Measurements from ENCODE around the gene KCNQ1.

Gene KCNQ1

DNA sequence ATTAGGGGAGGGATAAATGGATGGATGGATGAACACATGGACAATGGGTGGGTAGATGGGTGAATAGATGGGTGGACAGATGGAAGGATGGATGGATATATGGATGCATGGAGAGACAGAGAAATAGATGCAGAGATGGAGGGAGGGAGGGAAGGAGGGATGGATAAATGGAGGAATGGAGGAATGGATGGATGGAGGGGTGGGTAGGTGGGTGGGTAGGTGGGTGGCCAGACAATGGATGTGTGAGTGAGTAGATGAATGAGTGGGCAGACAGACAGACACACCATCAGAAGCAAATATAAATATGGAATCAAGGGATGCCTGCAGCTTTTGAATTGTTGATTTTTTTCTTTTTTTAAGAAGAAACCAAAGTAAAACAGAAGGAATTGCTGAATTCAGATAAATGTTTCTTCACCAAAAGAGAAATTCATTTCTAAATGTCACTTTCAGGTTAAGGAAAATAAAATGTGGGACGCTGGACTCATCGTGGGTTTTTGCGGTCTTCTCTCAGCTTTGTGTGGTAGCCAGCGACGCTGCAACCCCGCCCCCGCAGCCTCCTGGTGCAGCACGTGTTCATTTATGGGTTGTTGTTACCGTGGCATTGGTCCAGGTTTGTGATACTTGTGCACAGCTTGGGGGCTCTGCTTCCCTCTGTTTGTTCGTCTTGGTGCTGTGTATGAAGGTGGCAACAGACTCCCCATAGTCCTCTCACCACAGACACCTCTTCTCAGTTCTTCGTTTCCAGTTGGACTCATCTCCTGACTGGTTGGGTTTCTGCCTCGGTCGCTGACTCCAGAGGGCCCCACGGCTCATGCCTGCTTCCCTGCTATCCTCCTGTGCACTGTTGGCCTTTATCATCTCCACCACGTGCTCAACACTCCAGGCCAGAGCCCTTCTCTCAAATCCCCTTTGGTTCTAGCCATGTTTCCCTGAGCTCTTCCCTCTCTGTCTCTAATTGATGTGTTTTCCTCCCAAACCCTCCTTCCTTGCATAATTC lies 364.3 kb downstream of the KCNQ1 start:
- DNase-seq (ENCODE audit: low spot score) = no peak

DNA sequence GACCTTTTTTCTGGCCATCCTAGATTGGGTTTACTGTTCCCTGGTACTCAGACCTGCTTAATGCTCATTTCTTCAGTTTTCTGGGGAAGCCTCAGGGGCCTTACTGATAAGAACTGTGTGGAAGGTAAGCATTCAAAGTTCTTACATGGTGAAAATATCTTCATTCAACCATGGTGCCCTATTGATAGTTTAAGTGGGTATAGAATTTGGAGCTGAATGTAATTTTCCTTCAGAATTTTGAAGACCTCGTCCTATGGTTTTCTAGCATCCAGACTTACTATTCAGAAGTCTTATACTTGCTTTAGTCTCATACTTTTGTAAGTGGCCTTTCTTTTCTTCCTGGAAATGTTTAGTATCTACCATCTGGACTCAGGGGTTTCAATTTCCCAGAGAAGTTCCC lies 365.0 kb downstream of the KCNQ1 start:
- no peak for DNase-seq (ENCODE audit: low spot score)

DNA sequence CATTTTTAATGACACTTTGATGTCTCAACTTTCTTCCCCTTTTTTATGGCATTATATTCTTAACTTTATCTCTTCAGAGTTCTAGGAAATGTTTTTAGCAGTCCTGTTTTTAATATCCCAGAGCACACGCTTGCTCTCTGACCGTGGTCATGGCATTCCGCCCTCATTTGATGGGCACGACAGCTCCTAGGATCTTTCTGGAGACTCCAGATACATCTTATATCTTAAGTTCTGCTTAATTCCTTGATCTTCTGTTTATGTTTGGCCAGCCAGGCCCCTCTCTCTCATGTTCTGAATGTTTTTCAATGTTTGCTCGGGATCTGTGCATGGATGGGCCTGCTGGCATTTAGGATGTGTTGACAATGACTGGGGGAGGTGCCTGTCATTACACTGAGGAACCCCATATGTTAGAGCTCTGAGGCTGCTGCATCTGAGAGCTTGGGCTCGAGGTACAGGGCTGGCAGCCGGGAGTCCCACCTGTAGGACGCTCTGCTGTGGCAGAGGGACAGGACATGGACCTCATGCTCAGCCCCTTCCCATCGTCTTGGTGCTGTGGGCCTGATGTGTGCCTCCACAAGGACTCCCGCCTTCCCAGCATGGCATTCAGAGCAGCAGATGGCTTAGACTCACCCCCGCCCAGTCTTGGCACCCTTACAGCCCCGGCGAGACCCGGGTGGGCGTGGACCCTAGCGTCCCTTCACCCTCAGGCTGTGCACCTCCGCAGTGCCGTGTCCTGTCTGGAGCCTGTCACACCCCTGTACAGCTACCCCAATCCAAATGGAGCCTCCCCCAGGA lies 365.8 kb downstream of the KCNQ1 start:
- no peak for DNase-seq (ENCODE audit: low spot score)

DNA sequence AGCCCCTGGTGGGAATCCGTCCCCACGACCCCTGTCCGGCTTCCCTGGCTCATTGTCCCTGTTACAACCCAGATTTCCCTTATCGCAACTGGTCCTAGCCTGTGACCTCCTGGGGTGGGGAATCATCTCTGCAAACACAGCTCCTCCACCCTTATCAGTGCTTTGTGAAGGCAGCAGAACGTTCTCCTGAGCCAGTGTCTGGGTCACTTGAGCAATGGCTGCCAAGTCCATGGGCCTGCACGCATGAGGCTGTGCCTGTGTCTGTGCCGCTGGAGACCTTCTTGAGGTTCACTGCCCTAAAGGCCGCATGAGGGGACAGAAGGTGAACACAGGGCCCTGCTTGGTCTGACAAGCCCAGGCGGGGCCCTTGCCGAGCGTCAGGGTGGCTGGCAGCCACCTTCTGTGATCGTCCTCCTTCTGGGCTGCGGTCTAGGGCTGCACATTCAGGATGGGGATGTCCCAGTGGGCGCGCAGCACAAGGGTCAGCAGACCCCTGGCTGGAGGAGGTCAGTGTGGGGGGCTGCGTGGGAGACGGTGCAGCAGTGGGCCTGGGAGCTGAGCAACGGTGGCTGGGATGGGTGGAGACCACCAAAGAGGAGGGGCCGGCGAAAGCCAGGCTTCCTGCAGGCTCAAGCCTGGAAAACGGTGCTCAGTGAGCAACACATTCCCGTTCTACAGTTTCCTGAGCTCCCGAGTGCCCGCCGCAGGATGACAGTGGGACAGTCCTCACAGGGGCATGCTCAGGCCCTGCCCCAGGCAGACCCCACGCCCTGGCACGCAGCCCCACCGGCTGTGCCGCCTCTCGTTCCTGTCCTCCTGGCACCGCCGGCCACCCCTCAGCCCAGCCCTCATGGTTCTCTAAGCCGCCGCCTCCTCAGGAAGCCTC lies 366.6 kb downstream of the KCNQ1 start:
- DNase-seq (ENCODE audit: low spot score) = no peak

DNA sequence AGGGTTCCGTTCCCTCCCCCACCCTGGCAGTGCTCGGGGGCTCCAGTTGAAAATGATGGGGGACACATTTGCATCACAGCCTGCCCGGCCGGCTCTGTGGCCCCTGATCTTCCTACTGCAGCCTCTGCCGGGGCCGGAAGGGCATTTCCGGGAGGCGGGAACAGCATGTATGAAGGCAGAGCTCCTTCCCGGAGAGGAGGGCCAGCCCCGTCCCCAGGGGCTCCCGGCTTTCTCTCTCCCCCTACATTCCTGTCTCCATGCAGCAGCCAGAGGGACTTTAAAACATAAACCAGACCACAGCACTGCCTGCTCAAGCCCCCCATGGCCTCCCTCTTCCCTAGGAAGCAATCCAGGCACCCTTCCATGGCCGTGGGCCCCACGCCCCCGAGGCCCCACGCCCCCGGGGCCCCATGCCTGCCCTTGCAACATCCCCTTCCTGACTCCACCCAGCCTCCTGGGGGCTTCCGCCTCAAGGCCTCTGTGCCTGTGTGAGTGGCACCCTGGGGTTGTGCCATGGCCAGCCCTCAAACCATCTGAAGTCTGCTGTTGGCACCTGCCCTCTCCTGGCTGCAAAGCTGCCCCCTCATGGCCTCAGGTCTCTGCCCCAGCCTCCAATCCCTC lies 367.7 kb downstream of the KCNQ1 start:
- DNase-seq (ENCODE audit: low spot score) = no peak

DNA sequence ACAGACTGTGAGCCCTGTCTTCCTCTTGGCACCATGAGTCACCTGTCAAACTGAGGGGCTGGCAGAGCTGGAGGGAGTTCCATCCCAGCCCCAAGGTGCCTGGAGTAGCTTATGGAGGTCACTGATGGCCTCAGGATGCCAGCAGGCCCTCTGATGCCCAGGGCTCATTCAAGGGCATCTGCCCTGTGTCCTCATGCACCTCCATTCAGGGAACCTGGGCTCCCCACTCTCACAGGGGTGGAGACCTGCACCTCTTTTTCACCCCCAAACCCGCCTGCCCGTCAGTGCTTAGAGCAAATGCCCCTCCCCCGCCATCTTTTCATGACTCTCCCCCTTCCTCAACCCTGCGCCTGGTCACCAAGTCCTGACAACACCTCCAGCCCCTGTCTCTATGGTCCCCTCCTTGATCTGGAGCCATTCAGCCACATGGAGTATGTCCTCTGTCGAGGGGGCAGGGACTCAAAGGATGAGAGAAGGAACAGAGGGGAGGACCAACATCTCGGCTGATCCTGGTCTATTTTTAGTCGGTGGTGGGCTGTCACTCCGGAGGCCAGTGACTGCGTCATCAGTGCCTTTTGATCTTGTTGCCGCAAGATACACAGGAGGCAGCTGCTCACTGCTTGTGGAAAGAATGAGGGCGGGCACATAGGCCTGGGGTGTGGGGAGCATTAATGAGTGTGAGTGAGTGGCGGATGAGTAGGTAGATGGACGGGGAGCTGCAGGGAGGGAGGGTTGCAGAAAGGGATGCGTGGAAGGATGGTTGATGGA lies 368.5 kb downstream of the KCNQ1 start:
- no peak for DNase-seq (ENCODE audit: low spot score)

DNA sequence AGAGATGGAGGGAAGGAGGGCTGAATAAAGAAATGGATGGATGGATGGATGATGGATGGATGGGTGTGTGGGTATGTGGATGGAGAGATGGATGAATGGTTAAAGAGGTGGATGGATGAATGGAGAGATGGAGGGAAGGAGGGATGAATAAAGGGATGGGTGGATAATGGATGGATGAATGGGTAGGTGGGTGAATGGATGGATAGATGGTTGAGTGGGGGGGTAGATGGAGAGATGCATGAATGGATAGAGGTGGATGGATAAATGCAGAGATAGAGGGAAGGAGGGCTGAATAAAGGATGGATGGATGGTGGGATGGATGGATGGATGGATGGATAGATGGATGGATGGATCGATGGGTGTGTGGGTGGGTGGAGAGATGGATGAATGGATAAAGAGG lies 369.2 kb downstream of the KCNQ1 start:
- DNase-seq (ENCODE audit: low spot score) = no peak

DNA sequence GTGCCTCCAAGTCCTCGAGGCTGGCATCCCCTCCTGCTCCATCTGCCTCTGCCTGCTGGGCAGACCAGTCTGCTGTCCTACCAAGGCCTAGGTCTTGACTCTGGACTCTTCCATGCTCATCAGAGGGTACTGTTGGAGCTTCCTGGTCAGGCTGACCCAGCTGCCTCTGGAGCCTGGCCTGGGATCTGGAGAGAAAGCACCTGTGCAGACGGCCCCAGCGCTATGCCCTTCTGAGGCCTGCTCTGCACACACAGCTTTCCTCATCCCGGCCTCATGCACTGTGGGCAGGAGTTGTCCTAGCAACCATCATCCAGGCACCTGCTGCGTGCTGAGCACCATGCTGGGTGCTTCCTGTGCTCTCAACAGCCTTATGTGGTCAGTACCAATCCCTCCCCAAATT lies 369.9 kb downstream of the KCNQ1 start:
- DNase-seq (ENCODE audit: low spot score) = no peak

DNA sequence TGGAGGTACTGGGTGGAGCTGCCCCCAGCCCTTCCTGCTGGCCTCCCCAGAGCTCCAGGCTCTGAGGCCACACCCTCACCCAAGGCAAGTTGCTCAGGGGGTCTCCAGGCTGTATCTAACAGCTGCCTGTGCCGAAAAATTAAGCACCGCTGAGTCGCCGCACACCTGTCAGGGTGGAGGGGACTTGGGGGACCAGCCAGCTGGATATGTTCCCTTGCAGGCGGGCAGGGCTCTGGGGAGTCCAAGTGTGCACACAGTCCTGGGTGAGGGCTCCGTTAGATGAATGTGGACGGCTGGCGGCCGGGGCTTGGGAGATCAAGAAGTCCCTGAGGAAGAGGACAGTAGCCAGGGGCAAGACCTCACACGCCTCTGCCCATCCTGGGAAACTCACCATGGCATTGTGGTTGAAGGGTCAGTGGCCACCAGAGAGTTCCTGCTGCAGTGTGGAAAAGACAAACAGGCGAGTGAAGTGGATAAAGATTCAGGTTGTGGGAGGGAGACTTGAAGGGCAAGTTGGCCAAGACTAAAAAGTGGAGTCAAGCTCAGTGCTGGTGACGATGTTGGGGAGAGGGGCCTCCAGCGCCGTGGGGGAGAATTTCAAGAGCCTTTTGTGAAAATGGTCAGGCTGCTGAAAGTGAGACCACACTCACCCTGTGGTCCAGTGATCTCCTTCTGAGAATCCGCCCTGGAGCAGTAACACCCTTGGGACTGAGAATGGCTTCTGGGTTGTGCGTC lies 371.1 kb downstream of the KCNQ1 start:
- DNase-seq (ENCODE audit: low spot score) = no peak

DNA sequence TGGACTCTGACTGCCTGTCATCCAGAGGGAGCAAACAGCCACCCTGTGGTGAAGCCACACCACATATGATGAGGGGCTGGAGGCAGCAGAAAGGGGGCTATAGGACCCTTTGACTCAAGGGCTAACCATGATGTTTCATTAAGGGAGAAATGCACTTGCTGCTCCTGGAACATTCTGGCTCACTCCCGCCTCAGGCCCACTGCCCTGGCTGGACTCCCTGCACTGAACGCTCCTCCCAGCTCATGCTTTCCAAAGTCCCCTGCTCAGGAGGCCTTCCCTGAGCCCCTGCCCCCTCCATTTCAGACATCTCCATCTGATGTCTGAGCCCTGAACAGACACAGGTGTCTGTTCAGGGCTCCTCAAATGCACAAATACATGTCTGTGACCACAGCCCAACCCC lies 371.7 kb downstream of the KCNQ1 start:
- DNase-seq (ENCODE audit: low spot score) = no peak

DNA sequence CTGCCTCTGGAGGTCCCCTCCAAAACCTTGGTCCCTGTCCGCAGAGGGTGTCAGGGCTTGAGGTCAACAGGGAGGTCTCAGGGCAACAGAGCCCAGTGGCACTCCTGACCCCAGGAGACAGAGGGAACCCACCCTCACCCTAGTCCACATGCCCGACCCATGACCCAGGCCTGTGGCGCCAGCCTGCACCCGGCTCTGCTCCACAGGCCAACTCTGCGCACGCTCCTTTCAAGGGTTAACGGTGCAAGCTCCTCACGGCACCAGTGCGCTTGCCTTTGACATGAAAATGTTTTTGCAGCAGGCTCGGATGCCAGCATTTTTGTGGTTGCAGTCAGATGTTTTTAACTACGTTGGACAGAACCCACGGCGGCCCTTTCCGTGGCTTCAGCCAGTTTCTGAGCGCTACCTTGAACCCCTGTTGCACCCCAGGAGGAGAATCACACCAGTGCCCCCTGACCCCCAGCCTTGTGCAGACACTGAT lies 372.2 kb downstream of the KCNQ1 start:
- DNase-seq (ENCODE audit: low spot score) = no peak

DNA sequence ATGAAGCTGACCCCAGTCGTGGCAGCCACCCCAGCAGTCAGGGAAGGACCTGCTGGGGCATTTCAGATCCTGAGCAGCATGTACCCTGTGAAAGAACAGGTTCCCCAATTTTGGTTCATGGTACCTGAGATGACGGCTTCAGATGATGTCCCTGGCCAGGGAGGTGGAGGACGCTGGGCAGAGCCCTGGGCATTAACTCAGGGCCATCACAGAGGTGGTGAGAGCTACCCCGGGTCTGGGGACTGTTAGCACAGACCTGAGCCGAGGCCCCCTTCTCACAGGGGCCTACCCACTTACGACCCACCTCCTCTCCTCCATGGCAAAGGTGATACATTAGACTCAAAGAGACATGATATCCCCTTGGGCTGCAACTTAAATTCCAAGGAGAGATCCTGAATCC lies 372.6 kb downstream of the KCNQ1 start:
- DNase-seq (ENCODE audit: low spot score) = no peak

DNA sequence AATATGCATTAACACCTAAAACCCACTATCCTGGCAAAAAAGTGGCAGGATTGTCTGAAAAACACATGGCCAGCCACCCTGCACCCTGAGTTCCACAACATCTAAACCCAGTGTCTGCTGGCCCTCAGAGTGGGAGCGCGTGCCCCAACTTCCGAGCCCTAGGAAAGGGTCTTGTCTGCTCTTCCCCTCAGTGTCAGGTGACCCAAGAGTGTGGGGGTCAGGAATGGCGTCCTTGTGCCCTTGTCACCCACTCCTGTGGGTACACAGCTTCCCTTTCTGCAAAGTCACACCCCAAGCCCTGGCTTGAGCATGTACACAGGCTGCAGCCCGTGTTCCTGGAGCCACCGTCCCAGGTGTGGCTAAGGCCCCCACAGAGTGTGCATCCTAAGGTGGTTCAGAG lies 373.2 kb downstream of the KCNQ1 start:
- no peak for DNase-seq (ENCODE audit: low spot score)

DNA sequence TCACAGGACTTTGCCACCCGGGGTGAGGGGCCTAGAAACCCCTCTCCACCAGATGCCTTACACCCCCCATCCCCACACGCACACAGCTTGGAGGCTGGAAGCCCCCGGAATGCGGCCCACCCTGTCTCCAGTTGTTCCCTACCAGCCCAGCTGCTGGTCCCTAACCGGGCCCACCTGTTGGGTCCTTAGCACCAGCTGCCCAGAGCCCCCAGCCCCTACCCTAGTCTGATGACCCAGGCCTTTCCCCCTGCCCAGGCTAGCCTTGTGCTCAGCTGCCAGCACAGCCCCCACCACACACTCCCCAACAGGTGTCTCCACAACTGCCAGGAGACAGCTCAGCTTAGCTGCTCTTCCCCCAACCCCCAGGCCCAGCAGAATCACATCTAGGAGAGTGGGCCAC lies 373.7 kb downstream of the KCNQ1 start:
- DNase-seq (ENCODE audit: low spot score) = no peak

DNA sequence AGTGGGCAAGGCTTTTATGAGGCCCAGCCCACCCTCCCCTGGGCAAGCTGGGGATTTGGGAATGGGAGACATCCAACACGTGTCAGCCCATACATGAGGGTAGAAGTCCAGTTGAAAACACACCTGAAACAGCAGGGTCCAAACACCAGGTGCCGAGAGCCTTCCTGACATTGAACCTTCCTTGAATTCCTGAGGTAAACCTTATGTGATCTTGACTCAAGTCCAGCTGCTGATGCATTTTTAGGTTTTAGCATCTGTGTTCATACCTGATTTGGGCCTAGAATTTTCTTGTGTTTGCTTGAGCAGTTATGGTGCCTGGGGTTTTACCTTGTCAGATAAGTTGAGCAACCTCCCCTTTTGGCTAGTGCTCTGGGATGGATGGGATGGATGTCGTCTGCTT lies 374.5 kb downstream of the KCNQ1 start:
- no peak for DNase-seq (ENCODE audit: low spot score)

DNA sequence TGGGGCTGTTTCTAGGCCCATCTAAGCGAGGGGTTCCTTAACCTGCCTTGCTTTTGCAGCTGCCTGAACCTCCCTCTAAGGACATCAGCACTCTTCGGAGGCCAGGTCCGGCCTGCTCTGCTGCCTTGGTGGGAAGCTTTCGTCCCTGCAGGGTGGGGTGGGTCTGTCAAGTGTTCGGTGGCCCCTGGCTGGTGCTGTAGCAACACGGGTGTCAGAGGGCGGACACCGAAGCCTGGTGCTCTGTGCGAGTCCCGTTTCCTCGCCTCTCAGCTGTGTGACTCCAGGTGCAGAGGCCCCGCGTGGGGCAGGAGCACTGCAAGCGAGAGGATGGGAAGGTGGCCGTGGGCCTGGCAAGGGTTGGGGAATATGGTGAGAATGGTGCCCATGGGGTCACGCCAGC lies 376.2 kb downstream of the KCNQ1 start:
- DNase-seq (ENCODE audit: low spot score) = no peak

DNA sequence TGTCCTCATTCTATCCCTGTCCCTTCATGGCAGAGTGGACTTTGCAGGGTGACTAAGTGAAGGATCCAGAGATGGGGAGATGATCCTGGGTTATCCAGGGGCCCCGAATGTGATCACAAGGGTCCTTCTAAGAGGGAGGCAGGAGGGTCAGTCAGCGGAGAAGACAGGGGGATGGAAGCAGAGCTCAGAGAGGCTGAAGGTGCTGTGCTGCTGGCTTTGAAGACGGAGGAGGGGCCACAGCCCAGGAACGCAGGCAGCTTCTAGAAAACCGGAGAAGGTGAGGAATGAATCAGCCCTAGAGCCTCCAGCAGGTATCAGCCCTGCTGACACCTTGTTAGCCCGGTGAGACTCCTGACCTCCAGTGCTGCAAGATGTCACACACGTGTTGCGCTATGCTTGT lies 377.1 kb downstream of the KCNQ1 start:
- no peak for DNase-seq (ENCODE audit: low spot score)

DNA sequence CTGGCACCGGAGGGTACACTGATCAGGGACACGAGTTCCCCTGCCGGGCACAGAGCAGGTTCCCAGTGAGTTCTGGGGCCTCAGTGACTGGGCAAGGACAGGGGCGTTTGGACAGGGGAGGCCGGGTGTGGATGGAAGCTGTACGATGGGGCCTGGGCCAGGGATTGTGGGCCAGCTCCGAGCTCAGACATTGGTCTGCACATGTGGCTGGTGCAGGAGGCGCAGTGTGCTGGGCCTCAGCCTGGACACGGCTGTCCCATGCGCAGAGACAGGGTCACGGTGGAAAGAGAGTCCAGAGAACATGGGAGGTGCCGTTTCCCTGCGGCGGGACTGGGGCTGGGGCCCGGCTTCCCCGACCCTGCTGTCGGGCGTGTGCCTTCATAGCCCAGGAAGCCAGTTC lies 380.0 kb downstream of the KCNQ1 start:
- DNase-seq (ENCODE audit: low spot score) = no peak

DNA sequence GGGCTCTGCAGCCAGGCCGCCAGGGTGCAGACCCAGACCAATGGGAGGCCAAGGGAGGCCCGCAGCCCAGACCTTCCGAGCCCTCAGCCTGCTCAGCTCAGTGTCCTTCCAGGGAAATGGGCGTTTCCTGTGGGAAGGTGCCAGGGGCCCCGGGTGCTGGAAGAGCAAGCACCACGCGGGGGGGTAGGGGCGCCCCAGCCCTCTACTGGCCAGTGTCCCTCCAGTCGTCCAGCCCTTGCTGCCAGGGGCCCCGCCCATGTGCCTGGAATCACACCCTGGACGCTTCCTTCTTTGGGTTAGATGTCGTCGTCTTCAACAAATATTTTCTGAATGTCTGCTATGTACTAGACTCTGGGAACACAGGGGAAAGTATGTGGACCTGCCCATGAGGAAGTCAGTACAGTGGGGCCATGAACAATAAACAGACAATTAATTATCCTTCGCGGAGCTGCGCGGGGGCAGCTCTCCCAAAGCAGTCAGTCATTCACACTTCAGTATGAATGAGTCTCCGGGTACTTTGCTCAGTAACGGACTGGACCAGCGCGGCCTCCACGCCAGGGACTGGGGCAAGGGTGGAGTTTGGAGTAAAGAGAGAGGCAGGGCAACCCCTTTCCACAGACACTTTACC lies 380.6 kb downstream of the KCNQ1 start:
- DNase-seq (ENCODE audit: low spot score) = no peak

Measured in CD4-positive, alpha-beta T cell treated with Interleukin-15 for 4 hours (primary cell).